Activated CD8-positive, alpha-beta T cell treated with anti-CD3 and anti-CD28 coated beads for 36 hours (primary cell): ENCODE results near the gene CDS2. TPM values are rescaled to one million over a fixed set of nuclear protein-coding genes. Genes with fewer than 3 reads are reported as not detected.

Experiments
- ATAC-seq: fragments of 200-7000 bp; cut with Tn5 transposase; one replicate; pipeline ENCODE4 v1.10.0; 2021; ENCODE audit warnings: mild to moderate bottlenecking, moderate library complexity
- CTCF ChIA-PET: fragments of 350-600 bp; sonication (Branson Sonifier 250); formaldehyde crosslinking; loops from one replicate; lab custom pipeline; 2021; ENCODE audit warnings: antibody characterized with exemption; lab: Charles Lee
- POLR2A ChIA-PET: fragments of 350-600 bp; sonication (Branson Sonifier 250); formaldehyde crosslinking; loops from one replicate; lab custom pipeline; 2021; ENCODE audit warnings: antibody characterized with exemption; lab: Charles Lee
- DNase-seq: peaks from one replicate; pipeline ENCODE4 v3.0.0-alpha.2; 2020
- H3K27ac Mint-ChIP-seq: one replicate; pipeline ENCODE4 v1.8.0; 2021; ENCODE audit warnings: mild to moderate bottlenecking, mixed read lengths
- H3K27me3 Mint-ChIP-seq: one replicate; pipeline ENCODE4 v1.8.0; 2021; ENCODE audit warnings: mixed read lengths
- H3K36me3 Mint-ChIP-seq: one replicate; pipeline ENCODE4 v1.8.0; 2021; ENCODE audit warnings: low read depth, mixed read lengths
- H3K4me1 Mint-ChIP-seq: one replicate; pipeline ENCODE4 v1.8.0; 2021; ENCODE audit warnings: low read depth, mixed read lengths
- H3K4me3 Mint-ChIP-seq: one replicate; pipeline ENCODE4 v1.8.0; 2021; ENCODE audit warnings: mild to moderate bottlenecking, moderate library complexity, mixed read lengths
- H3K9me3 Mint-ChIP-seq: one replicate; pipeline ENCODE4 v1.8.0; 2021; ENCODE audit warnings: mixed read lengths
- CTCF ChIP-seq: fragments of 200-600 bp; IDR thresholded peaks from one replicate; pipeline ENCODE4 v1.8.0; 2022; ENCODE audit warnings: antibody characterized with exemption, mild to moderate bottlenecking
- intact Hi-C: fragments of 100-400 bp; cut with micrococcal nuclease; formaldehyde crosslinking; loops from one replicate; pipeline ENCODE4 v1.10.0; 2022
- total RNA-seq, 2 experiments: library from RNA; stranded (reverse); gene quantifications; one replicate each; pipeline ENCODE4 v1.2.3, GENCODE V29; 2021

CDS2 gene
- total RNA-seq, 2 experiments from 2014 or later: 30.2 to 34.7 TPM

GRCh38 chr20:5135363-5136012, 8.7 kb downstream of the CDS2 start:
- H3K4me1 Mint-ChIP-seq: peaks cover 33% of the 10 kb centered on the region
- no peaks in the 10 kb centered on the region for H3K36me3 Mint-ChIP-seq
- TF ChIP-seq CTCF: no peak
- no peaks in the 10 kb centered on the region for H3K9me3 Mint-ChIP-seq
- ATAC-seq: no peak
- intact Hi-C loops: no loop called here
- no peak for DNase-seq
- no peak overlapping the region for H3K4me3 Mint-ChIP-seq
- CTCF ChIA-PET: interaction anchor here (1.4 to 1.9 kb wide), 2 partner anchors 9 to 57 kb away, joined by 3 to 6 read pairs; partner anchors contain the start of gene CDS2
- no peak overlapping the region for H3K27ac Mint-ChIP-seq
- POLR2A ChIA-PET: interaction anchor here (0.8 kb wide), 1 partner anchor 8 kb away, joined by 3 read pairs; the partner anchor contains the start of gene CDS2
- H3K27me3 Mint-ChIP-seq: no peaks in the 10 kb centered on the region

GRCh38 chr20:5136096-5136495, 9.3 kb downstream of the CDS2 start:
- no peak for ATAC-seq
- TF ChIP-seq CTCF: no peak
- Mint-ChIP-seq H3K4me1 (peaks cover 37% of the 10 kb centered on the region), H3K27ac (no peak overlapping the region), H3K36me3 (no peaks in the 10 kb centered on the region), H3K9me3 (no peaks in the 10 kb centered on the region), H3K27me3 (no peaks in the 10 kb centered on the region), H3K4me3 (no peak overlapping the region)
- intact Hi-C loops: no loop called here
- CTCF ChIA-PET: interaction anchor here (1.4 to 1.9 kb wide), 2 partner anchors 10 to 56 kb away, joined by 3 to 6 read pairs; partner anchors contain the start of gene CDS2
- no peak for DNase-seq
- POLR2A ChIA-PET: no interaction called here

- H3K27ac Mint-ChIP-seq: no peak overlapping the region
- H3K27me3 Mint-ChIP-seq: no peaks in the 10 kb centered on the region
- ChIA-PET CTCF (interaction anchor here (0.6 to 1.9 kb wide), 4 partner anchors 9 to 130 kb away, joined by 3 to 9 read pairs (median 4); no protein-coding TSS in a partner anchor), POLR2A (interaction anchor here (1.4 kb wide), 1 partner anchor 55 kb away, joined by 3 read pairs; no protein-coding TSS in a partner anchor)
- peaks cover 3% of the 10 kb centered on the region for H3K36me3 Mint-ChIP-seq
- intact Hi-C loops: no loop called here
- ATAC-seq: no peak
- H3K4me3 Mint-ChIP-seq: no peak overlapping the region
- no peak for DNase-seq
- peaks cover 56% of the 10 kb centered on the region for H3K4me1 Mint-ChIP-seq
- H3K9me3 Mint-ChIP-seq: no peaks in the 10 kb centered on the region
- TF ChIP-seq CTCF: no peak
These were observed 13.4 kb downstream of the CDS2 start for GRCh38 chr20:5140195-5140594.

- H3K9me3 Mint-ChIP-seq: no peaks in the 10 kb centered on the region
- no peak for ATAC-seq
- intact Hi-C loops: no loop called here
- peaks cover 3% of the 10 kb centered on the region for H3K36me3 Mint-ChIP-seq
- no peaks in the 10 kb centered on the region for H3K27me3 Mint-ChIP-seq
- H3K4me1 Mint-ChIP-seq: peaks cover 52% of the 10 kb centered on the region
- no peak for DNase-seq
- no peak overlapping the region for H3K27ac Mint-ChIP-seq
- no peak for TF ChIP-seq CTCF
- no peak overlapping the region for H3K4me3 Mint-ChIP-seq
- ChIA-PET CTCF (interaction anchor here (1.3 to 1.9 kb wide), 3 partner anchors 11 to 64 kb away, joined by 3 to 9 read pairs (median 6); no protein-coding TSS in a partner anchor), POLR2A (interaction anchor here (0.6 to 1.4 kb wide), 4 partner anchors 16 to 54 kb away, joined by 3 read pairs; no protein-coding TSS in a partner anchor)
These were observed 14.8 kb downstream of the CDS2 start for GRCh38 chr20:5141615-5142014.

GRCh38 chr20:5143851-5144250, 17.0 kb downstream of the CDS2 start:
- POLR2A ChIA-PET: no interaction called here
- Mint-ChIP-seq H3K27ac (peak overlapping the region; percentile 47), H3K4me3 (no peak overlapping the region), H3K36me3 (peaks cover 3% of the 10 kb centered on the region), H3K9me3 (no peaks in the 10 kb centered on the region), H3K4me1 (peaks cover 63% of the 10 kb centered on the region), H3K27me3 (no peaks in the 10 kb centered on the region)
- intact Hi-C loops: no loop called here
- DNase-seq (no peak), ATAC-seq (no peak)
- no peak for TF ChIP-seq CTCF
- CTCF ChIA-PET: interaction anchor here (1.3 kb wide), 1 partner anchor 18 kb away, joined by 6 read pairs; the partner anchor contains the start of gene CDS2
